NCI-H128 (cell line): Measurements from ENCODE around the gene SDK2.

Experiments
- DNase-seq: peaks from one replicate; lab custom pipeline; 2025; ENCODE audit not compliant: unreplicated experiment; lab: John Stamatoyannopoulos, UW

The SDK2 gene

DNA sequence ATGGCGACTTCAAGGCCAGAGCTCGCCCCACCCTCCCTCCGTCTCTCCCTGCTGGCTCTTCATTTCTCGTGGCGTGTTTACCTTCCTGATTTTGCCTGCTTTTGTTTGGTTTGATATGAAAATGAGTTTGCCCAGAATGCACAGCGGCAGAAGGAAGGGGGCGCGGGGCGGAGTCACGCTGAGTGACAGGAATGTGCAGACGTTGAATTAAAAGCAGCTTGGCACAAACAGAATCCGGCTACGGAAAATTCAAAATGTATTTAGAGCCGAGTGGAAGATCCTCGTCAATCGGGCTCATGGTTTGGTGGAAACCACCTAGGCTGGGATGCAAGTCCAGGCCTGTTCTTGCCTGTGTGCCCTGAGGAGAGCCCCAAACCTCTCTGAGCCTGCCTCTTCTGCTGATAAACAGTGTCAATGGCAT lies 102.7 kb downstream of the SDK2 start:
- no peak for DNase-seq

GRCh38 chr17:73541111-73541510 lies 103.1 kb downstream of the SDK2 start:
- no peak for DNase-seq

DNA sequence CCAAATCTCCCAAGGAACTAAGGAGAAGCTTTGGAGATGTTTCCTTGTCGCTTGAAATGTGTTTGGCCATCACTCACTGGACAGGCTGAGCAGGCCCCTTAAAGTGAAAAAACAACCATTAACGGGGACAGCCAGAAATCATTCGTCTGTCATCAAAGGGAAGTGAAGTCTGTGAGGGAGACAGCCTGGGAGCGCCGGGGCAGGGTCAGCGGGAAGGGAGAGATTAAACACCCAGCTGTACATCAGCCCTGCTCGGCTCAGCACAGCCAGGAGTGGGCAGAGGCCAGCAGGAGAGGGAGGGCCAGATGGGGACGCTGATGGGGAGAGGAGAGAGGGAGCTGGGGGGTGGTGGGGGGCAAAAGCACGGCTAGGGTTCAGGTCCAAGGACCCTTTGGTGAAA lies 105.1 kb downstream of the SDK2 start:
- no peak for DNase-seq

DNA sequence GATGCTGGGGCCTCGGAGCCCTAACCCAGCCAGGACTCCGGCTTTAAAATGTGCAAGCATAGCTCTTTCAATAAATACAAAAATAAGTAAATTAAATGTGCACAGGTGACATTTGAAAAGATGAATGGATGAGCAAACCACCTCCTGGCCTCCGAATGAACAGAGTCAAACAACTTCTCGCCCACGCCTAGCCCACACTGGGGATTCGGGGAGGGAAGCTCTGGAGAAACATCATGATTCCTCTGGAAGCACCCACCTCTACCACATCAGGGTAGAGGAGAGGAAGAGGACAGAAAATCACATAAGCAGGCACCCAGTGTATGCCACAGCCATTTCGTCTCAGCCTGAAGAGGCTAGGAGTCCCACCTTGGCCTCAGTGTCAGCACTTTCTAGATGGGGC lies 105.8 kb downstream of the SDK2 start:
- DNase-seq, result no peak

GRCh38 chr17:73536700-73537605 lies 107.3 kb downstream of the SDK2 start:
- no peak for DNase-seq

- DNase-seq, result no peak
Observed at GRCh38 chr17:73535746-73536145, 108.5 kb downstream of the SDK2 start.

GRCh38 chr17:73534209-73534909 lies 109.9 kb downstream of the SDK2 start:
- no peak for DNase-seq

GRCh38 chr17:73533781-73534180 lies 110.5 kb downstream of the SDK2 start:
- no peak for DNase-seq

DNA sequence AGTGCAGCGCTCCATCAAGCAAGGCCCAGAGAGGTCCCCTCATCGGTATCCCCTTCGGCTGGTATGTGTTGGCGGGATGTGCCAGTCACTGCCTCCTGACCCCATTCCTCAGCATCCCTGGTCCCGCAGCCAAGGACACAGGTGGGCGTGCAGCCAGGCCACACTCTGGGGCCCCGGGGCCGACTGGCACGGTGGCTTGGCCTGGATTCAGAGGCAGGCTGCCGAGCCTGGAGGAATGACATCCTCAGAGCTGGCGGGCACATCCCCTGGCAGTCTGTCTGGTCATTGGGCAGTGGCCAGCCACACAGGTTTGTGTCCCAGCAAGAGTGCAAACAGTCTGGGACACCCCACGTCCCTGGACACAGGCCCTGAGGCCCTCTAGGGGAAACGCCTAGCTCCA lies 111.1 kb downstream of the SDK2 start:
- DNase-seq, result no peak

DNA sequence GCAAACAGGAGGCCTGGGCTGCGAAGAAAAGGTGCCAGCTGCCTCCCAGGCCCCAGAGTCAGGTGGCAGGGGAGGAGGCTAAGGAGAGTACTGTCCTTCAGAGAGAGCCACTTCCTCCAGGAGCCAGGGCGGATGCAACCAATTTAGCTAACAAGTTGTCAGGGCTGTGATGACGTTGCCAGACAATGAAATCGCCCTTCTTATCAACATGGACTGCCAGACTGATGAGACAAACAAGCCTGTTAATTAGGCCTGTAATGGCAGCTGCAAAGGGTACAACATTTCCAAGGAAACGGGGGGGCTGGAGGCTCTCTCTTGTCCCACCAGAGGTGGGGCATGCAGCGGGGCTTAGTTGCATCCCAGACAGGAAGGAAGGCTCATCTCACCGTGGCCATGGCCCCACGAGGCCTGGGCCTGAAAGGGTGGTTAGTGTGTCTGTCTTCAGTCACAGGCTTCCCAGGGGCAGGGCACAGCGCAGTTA lies 111.8 kb downstream of the SDK2 start:
- no peak for DNase-seq

- DNase-seq, result no peak
Observed at GRCh38 chr17:73531158-73531557, 113.1 kb downstream of the SDK2 start.

- DNase-seq, result no peak
Observed at GRCh38 chr17:73528679-73529078, 115.6 kb downstream of the SDK2 start.

DNA sequence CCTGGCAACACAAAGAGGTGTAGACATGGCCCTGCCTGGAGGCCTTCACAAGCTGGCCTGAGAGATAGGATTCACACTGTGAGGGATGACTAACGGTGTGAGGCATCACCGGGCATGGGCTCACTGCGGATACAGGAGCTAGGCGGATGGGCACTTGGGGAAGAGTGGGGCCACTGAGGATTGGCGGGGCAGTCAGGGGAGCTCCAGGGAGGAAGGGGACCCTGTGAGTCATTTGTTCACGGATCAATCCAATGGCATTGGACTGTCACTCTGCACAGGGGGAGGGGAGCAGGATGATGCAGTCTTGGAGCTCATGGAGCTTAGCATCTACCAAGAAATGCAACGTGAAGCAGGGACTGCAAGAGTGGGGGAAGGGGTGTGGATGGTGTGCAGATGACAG lies 117.3 kb downstream of the SDK2 start:
- no peak for DNase-seq

- no peak for DNase-seq
Observed at GRCh38 chr17:73524941-73525679, 119.1 kb downstream of the SDK2 start.

DNA sequence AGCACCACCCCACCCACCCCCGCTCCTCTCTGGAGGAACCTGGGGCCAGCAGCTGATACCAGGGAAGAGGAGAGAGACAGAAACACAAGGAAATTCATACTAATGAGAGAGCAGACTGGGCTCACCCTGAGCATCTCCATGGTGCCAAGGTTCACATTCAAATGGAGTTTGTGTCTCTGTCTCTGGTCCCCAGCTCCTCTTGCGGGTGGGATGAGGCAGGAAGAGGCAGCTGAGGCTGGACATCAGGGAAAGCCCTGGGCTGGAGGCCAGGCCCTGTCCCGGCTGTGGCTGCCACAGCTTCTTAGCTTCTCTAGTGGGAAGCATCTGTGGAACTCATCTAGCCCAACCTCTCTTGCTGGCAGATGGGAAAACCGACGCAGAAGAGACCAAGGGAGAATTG lies 121.5 kb downstream of the SDK2 start:
- DNase-seq, result no peak

DNA sequence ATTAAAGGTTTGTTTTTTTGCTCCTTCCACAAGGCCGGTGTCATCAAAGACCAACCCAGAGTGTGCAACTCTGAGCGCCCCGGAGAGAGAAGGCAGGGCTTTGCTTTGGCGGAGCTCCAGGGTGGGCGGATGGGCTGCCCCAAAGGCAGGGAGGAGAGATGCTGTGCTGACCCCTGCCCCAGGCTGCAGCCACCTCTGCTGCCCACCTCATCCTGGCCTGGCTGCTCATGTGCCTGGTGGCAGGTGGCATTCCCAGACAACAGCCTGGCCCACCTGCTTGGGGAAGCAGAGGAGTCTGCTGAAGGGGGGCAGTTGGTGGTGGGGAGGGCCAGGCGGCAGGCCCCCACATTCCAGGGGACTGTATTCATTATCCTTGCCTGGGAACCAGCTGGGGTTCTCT lies 122.1 kb downstream of the SDK2 start:
- no peak for DNase-seq

DNA sequence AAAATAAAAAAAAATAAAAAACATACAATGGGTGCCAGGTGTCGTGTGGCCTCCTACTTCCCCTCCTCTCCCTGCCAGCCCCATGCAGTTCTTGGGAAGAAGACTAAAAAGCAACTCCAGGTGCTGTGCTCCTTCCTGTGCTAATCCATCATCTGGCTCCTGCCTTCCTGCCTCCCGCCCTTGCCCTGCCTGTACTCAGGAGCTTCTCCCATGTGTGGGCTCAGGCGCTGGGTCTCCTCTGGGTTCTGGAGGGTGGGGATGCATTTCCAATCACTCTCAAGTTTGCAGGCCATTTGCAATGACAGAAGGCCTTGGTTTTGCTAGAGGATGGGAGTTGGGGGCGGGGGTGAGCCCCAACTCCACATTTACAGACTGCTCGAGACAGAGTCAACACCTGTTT lies 122.9 kb downstream of the SDK2 start:
- no peak for DNase-seq

GRCh38 chr17:73520369-73520761 lies 123.9 kb downstream of the SDK2 start:
- no peak for DNase-seq

DNA sequence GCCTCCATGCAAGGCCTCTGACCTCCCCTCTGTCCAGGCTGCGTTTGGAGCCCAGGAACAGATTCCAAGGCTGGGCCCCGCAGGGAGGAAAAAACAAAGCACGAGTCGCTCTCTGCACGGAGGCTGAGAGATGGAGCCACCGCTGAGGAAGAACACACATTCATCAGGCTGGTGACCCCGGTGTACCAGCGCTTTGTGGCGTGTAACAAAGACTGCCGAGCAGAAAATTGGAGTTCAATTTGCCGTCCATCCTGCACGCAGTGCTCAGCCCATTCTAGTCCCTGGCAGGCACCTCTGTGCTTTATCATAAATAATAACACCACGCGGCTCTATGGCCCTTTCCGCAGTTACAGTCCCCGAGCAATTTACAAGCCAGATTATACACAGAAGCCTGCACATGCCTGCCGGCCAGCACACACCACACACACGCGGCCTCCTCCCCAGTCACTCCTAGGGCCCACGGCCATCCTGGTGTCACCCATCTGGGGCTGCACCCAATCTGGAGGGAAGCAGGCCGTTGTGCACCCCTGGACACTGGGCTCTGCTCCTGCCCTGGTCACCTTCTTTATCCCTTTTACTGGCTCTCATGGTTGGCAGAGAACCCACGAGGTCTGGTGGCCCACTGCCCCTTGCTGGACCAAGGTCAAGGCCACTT lies 124.4 kb downstream of the SDK2 start:
- no peak for DNase-seq

GRCh38 chr17:73519011-73519410 lies 125.2 kb downstream of the SDK2 start:
- no peak for DNase-seq

GRCh38 chr17:73516431-73516830 lies 127.8 kb downstream of the SDK2 start:
- DNase-seq, result no peak
